Activated T-helper 2 cell treated with anti-CD3 and anti-CD28 coated beads, Interferon-gamma antibody, Interleukin-2, Interleukin-4, amounts not matched to agents 10 μg/mL and 5 μg/mL and 100 μg/mL, durations not matched to agents 14 hours and 24 hours and 36 hours (primary cell): ENCODE results near the gene ABCB9. TPM values are rescaled to one million over a fixed set of nuclear protein-coding genes. Genes with fewer than 3 reads are reported as not detected.

Experiments
- DNase-seq: peaks from one replicate; pipeline ENCODE4 v3.0.0; 2021; ENCODE audit warnings: low spot score
- H3K27ac Mint-ChIP-seq: one replicate; pipeline ENCODE4 v1.8.0; 2021; ENCODE audit warnings: mixed read lengths
- H3K27me3 Mint-ChIP-seq: one replicate; pipeline ENCODE4 v1.8.0; 2021; ENCODE audit warnings: low read depth, mixed read lengths
- H3K36me3 Mint-ChIP-seq: one replicate; pipeline ENCODE4 v1.8.0; 2021; ENCODE audit warnings: low read depth, mixed read lengths
- H3K4me1 Mint-ChIP-seq: one replicate; pipeline ENCODE4 v1.8.0; 2021; ENCODE audit warnings: low read depth, mixed read lengths
- H3K4me3 Mint-ChIP-seq: one replicate; pipeline ENCODE4 v1.8.0; 2021; ENCODE audit warnings: low read depth, mild to moderate bottlenecking, moderate library complexity, mixed read lengths
- H3K9me3 Mint-ChIP-seq: one replicate; pipeline ENCODE4 v1.8.0; 2021; ENCODE audit warnings: mixed read lengths
- intact Hi-C: fragments of 100-400 bp; cut with micrococcal nuclease; formaldehyde crosslinking; loops from one replicate; pipeline ENCODE4 v1.15.1; 2023
- total RNA-seq: library from RNA; stranded (reverse); gene quantifications from 2 replicates; pipeline ENCODE4 v1.2.3, GENCODE V29; 2022

ABCB9 gene
- total RNA-seq, 1 donor from 2014 or later = 5.4 TPM

- DNase-seq = no peak
- peaks cover 11% of the 10 kb centered on the region for H3K4me1 Mint-ChIP-seq
- H3K4me3 Mint-ChIP-seq = peak overlapping the region; percentile 93
Measured at GRCh38 chr12:122975790-122976647, 9.8 kb upstream of the ABCB9 start.

DNA sequence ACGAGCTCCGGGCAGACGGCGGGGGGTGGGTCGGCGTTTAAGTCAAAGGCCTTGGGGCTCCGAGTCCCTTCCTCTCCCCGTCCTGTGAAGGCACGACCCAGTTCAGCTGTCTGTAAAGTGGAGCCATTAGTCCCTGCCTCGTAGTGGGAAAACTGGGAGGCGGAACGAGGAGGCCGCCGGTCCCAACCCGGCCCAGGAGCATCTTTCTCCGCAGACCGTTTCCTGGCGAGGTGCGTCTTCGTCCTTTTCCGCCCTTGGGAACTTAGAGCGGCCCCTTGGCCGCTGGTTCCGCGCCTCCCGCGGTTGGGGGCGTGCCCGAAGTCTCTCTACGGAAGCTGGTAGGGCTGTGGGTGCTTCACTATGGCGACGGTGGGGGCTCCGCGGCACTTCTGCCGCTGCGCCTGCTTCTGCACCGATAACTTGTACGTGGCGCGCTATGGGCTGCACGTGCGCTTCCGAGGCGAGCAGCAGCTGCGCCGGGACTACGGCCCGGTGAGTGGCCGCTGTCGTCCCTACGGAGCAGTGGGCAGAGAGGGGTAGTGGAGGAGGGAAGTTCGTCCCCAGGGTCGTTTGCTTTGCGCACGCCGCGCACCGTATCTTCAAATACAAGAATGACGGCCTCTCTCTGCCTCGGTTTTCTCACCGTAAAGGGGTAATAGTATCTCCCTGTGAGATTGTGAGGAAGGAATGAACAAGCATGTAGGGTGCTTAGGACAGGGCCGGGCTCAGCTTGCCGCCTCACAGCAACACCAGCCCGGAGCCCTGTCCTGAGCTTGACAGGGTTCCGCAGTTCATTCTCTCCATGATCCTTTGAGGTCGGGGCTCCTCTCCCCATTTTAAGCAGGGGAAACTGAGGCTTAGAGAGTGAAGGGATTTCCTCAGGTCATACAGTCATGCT is 8.9 kb upstream of the ABCB9 start, which contains the start of gene OGFOD2:
Gene OGFOD2, plus strand, starts transcription at position 353 of the 898 bp plus-strand sequence. Its CDS starts 8 bp downstream, at position 361.
- DNase-seq = peak; percentile 92
- Mint-ChIP-seq H3K27ac (peak within 1 kb of the TSS; percentile 98), H3K36me3 (no peaks in the 10 kb centered on the region), H3K27me3 (no peaks in the 10 kb centered on the region), H3K9me3 (no peaks in the 10 kb centered on the region), H3K4me3 (peak within 1 kb of the TSS; percentile 93), H3K4me1 (peaks cover 11% of the 10 kb centered on the region)
- intact Hi-C loops = loop anchor here (1.0 to 5.0 kb wide), 7 partner anchors 9 to 607 kb away; partner anchors contain the start of genes ABCB9, KNTC1, MPHOSPH9 and MTRFR

More at GRCh38 chr12:122975790-122976647, 9.8 kb upstream of the ABCB9 start:
- no peaks in the 10 kb centered on the region for H3K9me3 Mint-ChIP-seq
- H3K36me3 Mint-ChIP-seq = peaks cover 2% of the 10 kb centered on the region
- intact Hi-C loops = loop anchor here (1.0 to 5.0 kb wide), 5 partner anchors 29 to 606 kb away; partner anchors contain the start of genes KNTC1 and TMED2
- no peaks in the 10 kb centered on the region for H3K27me3 Mint-ChIP-seq
- H3K27ac Mint-ChIP-seq = peak overlapping the region; percentile 98

DNA sequence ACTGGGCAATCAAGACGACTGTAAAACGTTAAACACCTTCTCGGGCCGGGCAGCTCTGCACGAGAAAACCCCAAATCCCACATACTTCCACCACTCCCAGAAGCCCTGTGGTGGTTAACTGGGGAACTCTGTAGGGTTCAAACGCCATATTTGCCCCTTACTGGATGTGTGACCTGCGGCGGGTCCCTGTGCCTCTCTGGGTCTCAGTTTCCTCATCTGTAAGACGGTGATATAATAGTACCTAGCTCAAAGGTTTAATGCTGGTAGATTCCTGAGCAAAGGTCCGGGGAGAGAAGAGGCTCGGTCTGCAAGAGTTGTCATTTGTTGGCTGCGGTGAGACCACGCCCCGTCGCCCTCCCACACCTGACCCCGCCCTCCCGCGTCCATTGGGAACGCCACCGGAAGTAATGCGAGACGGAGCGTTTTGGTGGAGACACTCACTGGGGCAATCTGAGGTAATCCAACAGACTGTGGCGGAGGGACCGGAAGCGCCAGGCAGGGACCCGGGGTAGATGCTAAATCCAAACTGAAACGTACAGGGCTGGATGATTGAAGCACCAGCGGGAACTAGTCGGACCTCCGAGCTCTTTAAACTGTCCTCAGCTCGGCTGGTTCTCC is 8.1 kb upstream of the ABCB9 start:
- intact Hi-C loops = loop anchor here (1.0 to 2.0 kb wide), 5 partner anchors 8 to 259 kb away; partner anchors contain the start of genes ABCB9, MPHOSPH9 and MTRFR
- Mint-ChIP-seq H3K4me1 (peaks cover 11% of the 10 kb centered on the region), H3K9me3 (no peaks in the 10 kb centered on the region), H3K27ac (peak overlapping the region; percentile 98), H3K27me3 (no peaks in the 10 kb centered on the region), H3K4me3 (peak overlapping the region; percentile 93), H3K36me3 (no peaks in the 10 kb centered on the region)
- peak; percentile 98 for DNase-seq

DNA sequence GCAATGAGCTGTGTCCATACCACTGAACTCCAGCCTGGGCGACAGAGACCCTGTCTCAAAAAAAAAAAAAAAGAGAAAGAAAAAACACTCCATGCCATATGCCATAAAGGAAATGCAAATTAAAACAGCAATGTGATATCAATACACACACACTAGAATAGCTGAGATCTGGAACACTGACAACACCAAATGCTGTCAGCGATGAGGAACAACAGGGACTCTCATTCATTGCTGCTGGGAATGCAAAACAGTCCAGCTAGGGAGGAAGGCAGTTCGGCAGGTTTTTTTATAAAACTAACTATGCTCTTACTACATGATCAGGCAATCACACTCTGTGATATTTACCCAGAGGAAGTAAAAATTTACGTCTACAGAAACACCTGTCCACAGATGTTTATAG is 3.4 kb upstream of the ABCB9 start:
- H3K4me1 Mint-ChIP-seq = peaks cover 3% of the 10 kb centered on the region
- no peak overlapping the region for H3K4me3 Mint-ChIP-seq
- no peaks in the 10 kb centered on the region for H3K27me3 Mint-ChIP-seq
- no peaks in the 10 kb centered on the region for H3K9me3 Mint-ChIP-seq
- H3K27ac Mint-ChIP-seq = no peak overlapping the region
- intact Hi-C loops = no loop called here
- H3K36me3 Mint-ChIP-seq = no peaks in the 10 kb centered on the region
- no peak for DNase-seq

- Mint-ChIP-seq H3K4me3 (no peak overlapping the region), H3K4me1 (peaks cover 4% of the 10 kb centered on the region), H3K36me3 (no peaks in the 10 kb centered on the region), H3K27ac (no peak overlapping the region), H3K27me3 (no peaks in the 10 kb centered on the region), H3K9me3 (no peaks in the 10 kb centered on the region)
- intact Hi-C loops = no loop called here
- no peak for DNase-seq
Measured at GRCh38 chr12:122968104-122968503, 1.8 kb upstream of the ABCB9 start.

DNA sequence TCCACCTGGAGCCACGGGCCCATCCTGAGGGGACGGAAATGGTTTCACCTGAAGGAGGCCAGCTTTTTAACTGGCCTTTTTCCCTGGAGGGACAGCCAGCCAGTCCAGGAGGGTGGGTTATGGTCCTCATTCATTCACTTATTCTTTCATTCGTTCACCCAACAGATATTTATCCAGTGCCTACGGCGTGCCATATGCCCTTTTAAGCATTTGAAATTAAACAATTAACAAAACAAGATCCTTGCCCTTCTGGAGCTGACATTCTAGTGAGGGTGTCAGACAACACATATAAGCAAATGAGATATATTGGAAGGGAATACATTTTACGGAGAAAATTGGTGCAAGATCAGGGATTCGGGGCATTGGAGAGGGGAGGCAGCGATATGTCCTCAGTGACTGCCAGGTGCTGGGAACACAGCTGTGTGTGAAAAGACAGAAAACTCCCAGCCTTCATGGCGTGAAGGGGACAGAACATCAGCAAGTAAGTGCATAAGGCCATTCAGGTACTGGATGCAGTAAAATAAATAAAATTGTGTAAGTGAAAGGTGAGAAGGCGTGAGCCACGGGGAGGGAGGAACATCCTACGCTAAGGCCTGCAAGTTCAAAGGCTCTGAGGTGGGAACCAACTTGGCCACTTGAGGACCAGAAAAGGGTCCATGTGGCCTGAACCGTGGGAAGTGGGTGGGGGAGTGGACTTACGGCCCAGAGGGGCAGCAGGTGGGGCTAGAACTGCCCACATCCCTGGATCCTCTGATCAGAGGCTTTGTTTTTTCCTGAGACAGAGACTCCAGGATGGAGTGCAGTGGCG is 684 bp upstream of the ABCB9 start:
- no peak for DNase-seq
- H3K4me1 Mint-ChIP-seq = peaks cover 4% of the 10 kb centered on the region
- H3K9me3 Mint-ChIP-seq = no peaks in the 10 kb centered on the region
- intact Hi-C loops = loop anchor here (1.0 kb wide), 1 partner anchor 7 kb away; no protein-coding TSS in a partner anchor
- H3K27ac Mint-ChIP-seq = no peak overlapping the region
- H3K27me3 Mint-ChIP-seq = no peaks in the 10 kb centered on the region
- no peak overlapping the region for H3K4me3 Mint-ChIP-seq
- no peaks in the 10 kb centered on the region for H3K36me3 Mint-ChIP-seq

GRCh38 chr12:122965321-122965751 is 927 bp downstream of the ABCB9 start:
- H3K4me1 Mint-ChIP-seq = peaks cover 4% of the 10 kb centered on the region
- intact Hi-C loops = no loop called here
- no peak for DNase-seq
- H3K9me3 Mint-ChIP-seq = no peaks in the 10 kb centered on the region
- H3K27me3 Mint-ChIP-seq = no peaks in the 10 kb centered on the region
- H3K27ac Mint-ChIP-seq = no peak overlapping the region
- H3K4me3 Mint-ChIP-seq = peak overlapping the region; percentile 21
- H3K36me3 Mint-ChIP-seq = no peaks in the 10 kb centered on the region

DNA sequence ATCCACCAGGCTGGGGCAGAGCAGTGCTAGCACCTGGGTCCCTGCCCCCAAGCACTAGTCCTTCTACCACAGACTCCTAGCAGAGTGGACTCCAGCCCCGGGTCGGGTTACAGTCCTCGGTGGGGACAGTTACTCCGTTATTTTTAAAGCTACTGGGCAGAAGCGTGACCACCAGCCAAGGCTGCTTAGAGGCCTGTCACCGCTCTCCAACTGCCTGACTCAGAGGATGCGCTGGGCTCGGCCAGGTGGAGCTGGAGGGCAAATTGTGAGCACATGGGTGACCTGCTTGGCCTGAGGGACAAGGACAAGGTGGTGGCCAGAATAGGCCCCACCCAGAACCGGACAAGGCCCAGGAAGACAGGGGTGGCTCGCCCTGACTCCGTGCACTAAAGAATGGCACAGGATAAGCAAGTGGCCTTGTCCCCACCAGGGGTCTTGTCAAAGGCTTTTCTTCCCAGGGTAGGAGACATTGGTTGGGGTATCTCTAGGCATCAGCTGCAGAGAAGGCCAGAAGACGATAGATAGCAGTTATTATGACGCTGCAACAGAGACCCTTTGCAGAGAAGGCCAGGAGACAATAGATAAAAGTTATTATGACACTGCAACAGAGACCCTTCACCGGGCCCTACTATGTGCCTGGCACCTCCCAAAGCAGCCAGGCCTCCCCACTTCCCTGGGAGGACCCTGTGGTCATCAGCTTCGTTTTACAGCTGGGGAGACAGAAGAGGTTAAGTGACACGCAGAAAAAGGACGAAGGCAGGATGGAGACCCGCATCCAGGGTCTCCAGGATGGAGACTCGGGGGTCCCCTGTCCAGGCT is 1.6 kb downstream of the ABCB9 start:
- Mint-ChIP-seq H3K4me1 (peaks cover 4% of the 10 kb centered on the region), H3K27ac (no peak overlapping the region), H3K9me3 (no peaks in the 10 kb centered on the region), H3K36me3 (no peaks in the 10 kb centered on the region), H3K4me3 (peak overlapping the region; percentile 74), H3K27me3 (no peaks in the 10 kb centered on the region)
- intact Hi-C loops = no loop called here
- DNase-seq = no peak

- H3K4me1 Mint-ChIP-seq = peaks cover 4% of the 10 kb centered on the region
Measured at GRCh38 chr12:122963941-122964265, 2.4 kb downstream of the ABCB9 start.

GRCh38 chr12:122961531-122962329 is 4.5 kb downstream of the ABCB9 start:
- H3K9me3 Mint-ChIP-seq = no peaks in the 10 kb centered on the region
- H3K27me3 Mint-ChIP-seq = no peaks in the 10 kb centered on the region
- intact Hi-C loops = no loop called here
- peaks cover 4% of the 10 kb centered on the region for H3K4me1 Mint-ChIP-seq
- no peak overlapping the region for H3K4me3 Mint-ChIP-seq
- H3K27ac Mint-ChIP-seq = no peak overlapping the region
- DNase-seq = no peak
- no peaks in the 10 kb centered on the region for H3K36me3 Mint-ChIP-seq

More at GRCh38 chr12:122963941-122964265, 2.4 kb downstream of the ABCB9 start:
- no peak overlapping the region for H3K27ac Mint-ChIP-seq
- no peaks in the 10 kb centered on the region for H3K9me3 Mint-ChIP-seq
- DNase-seq = no peak
- H3K27me3 Mint-ChIP-seq = no peaks in the 10 kb centered on the region
- intact Hi-C loops = no loop called here
- H3K36me3 Mint-ChIP-seq = no peaks in the 10 kb centered on the region
- no peak overlapping the region for H3K4me3 Mint-ChIP-seq

GRCh38 chr12:122960193-122960569 is 6.1 kb downstream of the ABCB9 start:
- Mint-ChIP-seq H3K36me3 (no peaks in the 10 kb centered on the region), H3K9me3 (no peaks in the 10 kb centered on the region), H3K4me3 (no peak overlapping the region), H3K27me3 (no peaks in the 10 kb centered on the region), H3K4me1 (peaks cover 4% of the 10 kb centered on the region), H3K27ac (no peak overlapping the region)
- intact Hi-C loops = no loop called here
- DNase-seq = no peak
